ENCODE measurements around the gene TMEM170A. TPM values are rescaled to one million over a fixed set of nuclear protein-coding genes. Genes with fewer than 3 reads are reported as not detected.

The TMEM170A gene
- total and polyA plus RNA-seq, 2 of the 13 experiments (the other 11 are each of a cell fraction or from before 2014, with no cell fraction given) = 35.7 to 39.7 TPM

- no peak for TF ChIP-seq HNF1A (IDR thresholded peaks at IDR 0.05; ENCODE audit: low read depth)
- no peak for TF ChIP-seq HNF1A (CRISPR knock-in tag; IDR thresholded peaks at IDR 0.05; ENCODE audit: borderline replicate concordance)
- TF ChIP-seq ZNF17 (CRISPR knock-in tag; IDR thresholded peaks at IDR 0.05) = no peak
- TF ChIP-seq TIGD3 (CRISPR knock-in tag; IDR thresholded peaks at IDR 0.05; ENCODE audit: borderline replicate concordance) = no peak
- TF ChIP-seq CEBPB (IDR thresholded peaks at IDR 0.05; ENCODE audit: borderline replicate concordance, low read depth, low read length) = no peak
- TF ChIP-seq MTF2 (CRISPR knock-in tag; IDR thresholded peaks at IDR 0.05; ENCODE audit: borderline replicate concordance) = no peak
- no peak for TF ChIP-seq THYN1 (CRISPR knock-in tag; IDR thresholded peaks at IDR 0.05; ENCODE audit: borderline replicate concordance, low read depth)
- no peak for TF ChIP-seq TEAD3 (CRISPR knock-in tag; optimal IDR thresholded peaks at IDR 0.05; ENCODE audit: borderline replicate concordance)
- no peak for TF ChIP-seq ETS1 (CRISPR knock-in tag; IDR thresholded peaks at IDR 0.05)
- TF ChIP-seq ATF4 (CRISPR knock-in tag; IDR thresholded peaks at IDR 0.05) = peak in 1 of 2 experiments; percentile 28; a peak in 2 of 4 replicates
- peak; percentile 73 for TF ChIP-seq HES4 (CRISPR knock-in tag; IDR thresholded peaks at IDR 0.05; ENCODE audit: borderline replicate concordance)
- TF ChIP-seq GPN1 (CRISPR knock-in tag; IDR thresholded peaks at IDR 0.05; ENCODE audit: borderline replicate concordance) = 0 out of 2 replicates have a peak, but pooled peaks have one; percentile 44
- TF ChIP-seq ZNF101 (CRISPR knock-in tag; IDR thresholded peaks at IDR 0.05; ENCODE audit: borderline replicate concordance, low read depth) = no peak
- TF ChIP-seq THAP7 (CRISPR knock-in tag; IDR thresholded peaks at IDR 0.05) = no peak
- TF ChIP-seq ZNF788 (CRISPR knock-in tag; IDR thresholded peaks at IDR 0.05; ENCODE audit: borderline replicate concordance) = 0 out of 2 replicates have a peak, but pooled peaks have one; percentile 30
- no peak; the same call in 1 of the 2 replicates for TF ChIP-seq RCOR2 (CRISPR knock-in tag; IDR thresholded peaks at IDR 0.05)
- TF ChIP-seq ZNF605 (CRISPR knock-in tag; IDR thresholded peaks at IDR 0.05) = peak; percentile 34; the same call in 1 of the 2 replicates
- TF ChIP-seq ZNF839 (CRISPR knock-in tag; IDR thresholded peaks at IDR 0.05; ENCODE audit: borderline replicate concordance) = no peak
- TF ChIP-seq KDM1A (CRISPR knock-in tag; IDR thresholded peaks at IDR 0.05) = 0 out of 2 replicates have a peak, but pooled peaks have one; percentile 36
- TF ChIP-seq ZNF136 (CRISPR knock-in tag; IDR thresholded peaks at IDR 0.05; ENCODE audit: low read depth) = 0 out of 2 replicates have a peak, but pooled peaks have one; percentile 67
- no peak for TF ChIP-seq ZNF614 (CRISPR knock-in tag; IDR thresholded peaks at IDR 0.05; ENCODE audit: borderline replicate concordance)
Observed at GRCh38 chr16:75433732-75434413, 30.6 kb downstream of the TMEM170A start (continued).
